GM19099 (cell line): ENCODE measurements around the gene NEUROD2.

Experiments used
- POLR2A ChIP-seq: IDR thresholded peaks from 3 replicates; pipeline ENCODE4 v1.6.1; 2011; ENCODE audit warnings: low read depth; ENCODE audit not compliant: insufficient read length; ENCODE audit errors: extremely low read depth

NEUROD2 gene

GRCh38 chr17:39566094-39566850 is 41.4 kb downstream of the NEUROD2 start:
- TF ChIP-seq POLR2A: no peak

DNA sequence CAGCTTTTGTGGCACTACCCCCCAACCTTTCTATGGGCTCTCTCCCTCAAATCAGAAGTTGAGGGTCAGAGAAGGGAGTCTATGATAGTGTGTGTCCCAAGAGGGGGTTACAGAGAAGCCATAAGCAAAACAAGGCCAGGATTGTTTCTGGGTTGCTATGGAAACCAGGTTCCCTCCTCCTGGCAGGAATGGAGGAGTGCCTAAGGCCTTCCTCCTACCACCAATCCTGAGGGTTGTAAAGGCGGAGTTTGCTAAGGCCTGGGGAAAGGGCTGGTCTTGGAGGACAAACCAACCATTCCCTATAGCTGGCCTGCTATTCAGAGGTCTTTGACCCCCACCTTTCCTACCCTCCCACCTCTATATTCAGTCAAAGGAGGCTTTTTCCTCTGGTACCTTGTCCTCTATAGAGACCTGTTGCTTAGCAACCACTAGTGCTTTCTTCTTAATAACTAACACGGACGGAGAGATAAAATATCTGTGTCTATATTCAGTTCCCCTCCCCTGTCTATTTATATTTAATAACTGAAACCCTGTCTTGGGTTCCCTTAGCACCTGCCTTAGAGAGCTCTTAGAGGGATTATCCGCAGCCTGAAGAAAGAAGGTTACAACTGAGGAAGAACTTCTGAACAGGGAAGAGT is 43.4 kb downstream of the NEUROD2 start:
- TF ChIP-seq POLR2A: no peak

DNA sequence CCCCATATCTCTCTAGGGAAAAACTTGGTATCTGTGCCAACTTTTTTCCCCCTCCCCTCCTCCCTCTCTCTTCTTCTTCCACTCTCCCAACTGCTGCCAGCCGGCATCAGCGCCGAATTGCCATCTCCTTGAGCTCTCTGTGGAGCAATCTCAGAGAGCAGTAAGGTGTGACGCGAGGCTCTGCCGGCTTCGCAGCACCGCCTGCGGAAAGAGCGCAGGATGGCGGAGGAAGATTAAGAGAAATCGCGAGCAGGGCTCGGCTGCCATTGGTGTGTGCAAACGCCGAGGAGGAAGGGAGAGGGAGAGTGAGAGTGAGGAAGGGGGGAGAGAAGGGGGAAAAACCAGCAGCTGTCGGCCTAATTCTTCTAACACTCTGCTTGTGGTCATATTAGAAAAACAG is 44.2 kb downstream of the NEUROD2 start:
- no peak for TF ChIP-seq POLR2A

GRCh38 chr17:39562976-39563375 is 44.7 kb downstream of the NEUROD2 start:
- TF ChIP-seq POLR2A: no peak

- no peak for TF ChIP-seq POLR2A
Observed at GRCh38 chr17:39562395-39562794, 45.3 kb downstream of the NEUROD2 start.

- TF ChIP-seq POLR2A: no peak
Observed at GRCh38 chr17:39556423-39556822, 51.3 kb downstream of the NEUROD2 start.

DNA sequence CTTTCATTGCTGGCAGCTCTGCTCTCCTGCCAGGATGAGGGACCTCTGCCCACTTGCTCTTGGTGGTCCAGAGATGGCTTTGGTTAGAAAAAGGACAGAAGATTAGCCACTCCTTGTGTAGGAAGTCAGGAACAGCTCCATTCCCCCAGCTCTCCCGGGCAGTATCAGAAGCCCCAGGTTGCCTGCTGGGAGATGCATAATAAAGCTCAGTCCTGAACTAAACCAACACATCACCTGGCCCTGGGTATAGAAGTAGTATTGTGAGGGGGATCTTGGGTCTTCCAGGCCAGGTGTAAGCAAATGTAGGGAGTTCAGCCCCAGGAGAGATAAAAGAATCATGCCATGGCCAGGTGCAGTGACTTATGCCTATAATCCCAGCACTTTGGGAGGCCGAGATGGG is 52.4 kb downstream of the NEUROD2 start:
- TF ChIP-seq POLR2A: no peak
